Activated T-helper 9 cell treated with anti-CD3 and anti-CD28 coated beads, Interleukin-2, amount 50 U/mL, for 16 hours (primary cell): ENCODE data around the gene SLC34A3.
A peak's percentile ranks its signal among the peaks of the same experiment; 100 is the strongest.

ENCODE experiments used
- DNase-seq: peaks from one replicate; pipeline ENCODE4 v3.0.0-alpha.2; 2020; ENCODE audit warnings: low read depth

The SLC34A3 gene

DNA sequence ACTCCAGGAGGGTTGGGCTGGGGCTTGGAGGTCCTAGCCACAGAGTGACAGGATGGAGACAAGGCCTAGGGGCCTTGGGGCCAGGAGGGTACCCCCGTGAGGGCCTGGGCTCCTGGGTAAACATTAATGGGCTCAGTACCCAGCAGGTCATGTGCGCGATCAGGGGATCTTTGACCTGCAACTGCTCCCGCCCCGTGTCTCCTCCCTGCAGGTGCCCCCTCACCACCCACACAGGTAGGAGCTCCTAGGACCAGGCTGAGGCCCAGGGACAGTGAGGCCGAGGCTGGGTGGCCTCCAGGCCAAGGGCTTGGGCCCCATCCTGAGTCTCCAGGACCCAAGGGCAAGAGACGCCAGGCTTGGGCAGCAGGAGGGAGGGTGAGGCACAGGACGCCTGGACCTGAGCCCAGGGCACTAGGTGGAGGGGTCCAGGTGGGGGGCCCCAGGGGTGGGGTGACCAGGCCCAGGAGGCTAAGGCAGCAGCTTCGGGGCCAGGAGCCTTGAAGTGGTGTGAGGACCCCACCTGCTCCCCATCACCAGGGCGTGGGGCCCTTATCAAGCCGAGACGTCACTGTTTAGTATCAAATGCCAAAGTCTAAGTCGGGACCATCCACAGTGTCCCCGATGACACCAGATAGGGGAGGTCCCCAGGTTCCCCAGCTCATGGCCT is at the start of gene SLC34A3:
TSS of gene SLC34A3 (plus strand) at position 197 of the 667 bp plus-strand sequence. CDS start 802 bp downstream, outside the sequence.
- DNase-seq, result no peak

DNA sequence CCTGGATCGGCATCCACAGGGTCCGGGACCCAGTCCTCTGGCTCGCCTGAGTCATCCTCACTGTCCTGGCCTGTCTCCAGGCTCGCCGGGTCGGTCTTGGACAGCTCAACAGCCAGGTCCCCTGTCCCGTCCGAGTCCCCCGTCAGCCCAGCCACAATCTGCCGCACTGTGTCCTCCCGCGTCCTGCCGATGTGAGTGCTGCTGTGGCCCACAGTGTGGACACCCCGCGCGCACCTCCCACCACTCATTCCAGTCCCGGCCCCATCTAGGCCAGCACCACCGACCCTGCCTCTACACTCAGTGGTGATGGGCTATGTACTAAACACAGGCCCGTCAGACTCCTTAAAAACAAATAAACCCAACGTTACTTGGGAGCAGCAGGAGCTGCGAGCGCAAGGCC is 49.0 kb upstream of the SLC34A3 start:
- DNase-seq, result no peak

GRCh38 chr9:137182836-137183235 is 47.9 kb upstream of the SLC34A3 start:
- no peak for DNase-seq

DNA sequence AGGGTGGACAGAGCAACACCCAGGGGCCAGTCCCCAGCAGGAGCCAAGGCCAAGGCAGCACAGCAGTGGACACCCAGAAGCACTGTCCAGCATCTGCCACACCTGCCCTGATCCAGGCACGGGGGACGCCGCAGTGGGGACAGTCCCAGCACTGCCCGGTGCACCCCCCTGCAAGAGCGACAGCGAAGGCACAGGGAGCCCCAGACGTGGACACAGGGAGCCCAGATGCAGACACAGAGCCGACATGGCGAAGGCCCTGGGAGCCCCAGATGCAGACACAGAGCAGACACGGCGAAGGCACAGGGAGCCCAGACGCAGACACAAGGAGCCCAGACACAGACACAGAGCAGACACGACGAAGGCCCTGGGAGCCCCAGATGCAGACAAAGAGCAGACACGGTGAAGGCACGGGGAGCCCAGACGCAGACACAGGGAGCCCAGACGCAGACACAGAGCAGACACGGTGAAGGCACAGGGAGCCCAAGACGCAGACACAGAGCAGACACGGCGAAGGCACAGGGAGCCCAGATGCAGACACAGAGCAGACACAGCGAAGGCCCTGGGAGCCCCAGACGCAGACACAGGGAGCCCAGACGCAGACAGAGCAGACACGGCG is 46.6 kb upstream of the SLC34A3 start:
- no peak for DNase-seq

DNA sequence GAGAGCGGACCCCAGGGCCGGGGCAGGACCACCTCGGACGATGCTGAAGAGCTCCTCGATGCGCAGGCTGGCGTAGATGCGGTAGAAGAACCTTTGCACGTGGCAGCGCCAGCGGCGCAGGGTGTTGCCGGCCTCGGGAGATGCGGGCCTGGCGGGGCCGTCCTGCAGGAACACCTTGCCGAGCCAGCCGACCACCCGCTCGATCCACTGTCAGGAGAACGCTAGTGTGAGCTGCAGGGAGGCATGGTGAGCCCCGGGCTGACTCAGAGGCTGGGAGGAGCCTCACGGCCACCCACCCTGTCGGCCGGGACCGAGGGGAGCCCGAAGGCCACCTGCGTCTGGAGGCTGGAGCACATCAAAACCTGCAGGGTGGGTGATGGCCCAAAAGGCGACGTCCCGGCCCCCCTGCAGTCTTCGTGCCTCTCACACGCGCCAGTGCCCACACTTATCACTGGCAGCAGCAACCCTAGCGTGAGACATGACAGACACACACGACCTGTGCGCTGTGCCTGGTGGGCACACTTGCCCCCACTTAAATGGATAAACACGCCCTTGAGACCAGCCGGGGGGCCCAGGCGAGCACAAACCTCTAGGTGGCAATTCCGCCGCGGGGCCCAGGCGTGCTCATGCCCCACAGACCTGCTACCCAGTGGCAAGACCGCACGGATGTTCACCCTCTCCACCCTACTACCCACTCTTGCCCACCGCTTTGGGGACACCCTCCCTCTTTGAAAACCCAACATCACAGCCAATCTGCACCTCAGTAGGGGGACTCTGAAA is 45.6 kb upstream of the SLC34A3 start:
- DNase-seq, result no peak

- DNase-seq, result no peak
Measured at GRCh38 chr9:137185921-137186320, 44.8 kb upstream of the SLC34A3 start.

DNA sequence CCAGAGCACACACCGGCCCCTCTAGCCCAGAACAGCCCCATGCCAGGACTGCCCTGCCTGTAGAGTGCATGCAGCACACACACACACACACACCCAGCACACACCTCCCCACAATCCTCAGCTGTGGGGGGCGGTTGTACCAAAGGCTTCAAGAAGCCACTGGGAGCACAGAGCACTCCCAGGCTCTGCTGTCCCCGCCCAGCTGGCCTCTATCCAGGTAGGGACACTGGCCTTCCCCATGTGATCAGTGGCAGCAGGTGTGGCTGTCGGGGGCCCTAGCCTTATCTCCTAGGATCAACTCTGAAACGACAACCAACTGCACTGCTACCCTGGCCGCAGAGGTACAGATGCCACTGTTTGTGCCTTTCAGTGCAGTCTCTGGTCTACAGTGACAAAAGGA is 44.3 kb upstream of the SLC34A3 start:
- no peak for DNase-seq

GRCh38 chr9:137187386-137187785 is 43.3 kb upstream of the SLC34A3 start:
- DNase-seq, result no peak

DNA sequence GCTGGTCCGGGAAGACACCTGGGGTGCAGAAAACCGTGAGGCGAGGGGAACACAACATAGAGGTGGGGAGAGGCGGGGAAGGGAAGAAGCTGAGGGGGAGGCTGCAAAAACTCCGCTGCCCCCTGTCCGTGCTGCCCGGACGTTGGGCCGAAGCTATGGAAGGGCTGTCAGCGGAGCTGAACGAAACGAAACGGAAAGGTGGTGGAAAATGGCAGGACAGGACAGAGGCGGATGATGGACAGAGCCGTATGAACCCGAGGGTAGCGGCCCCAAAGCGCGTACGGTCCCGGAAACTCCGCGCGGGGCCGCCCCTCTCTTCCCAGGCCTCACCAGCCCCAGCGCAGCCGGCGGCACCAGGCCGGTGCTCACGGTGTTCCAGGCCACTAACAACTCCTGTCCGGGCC is 42.6 kb upstream of the SLC34A3 start:
- no peak for DNase-seq

- DNase-seq, result peak; percentile 92
Measured at GRCh38 chr9:137188490-137189296, 42.0 kb upstream of the SLC34A3 start, which contains the start of the genes ANAPC2 and SSNA1. TSS of gene ANAPC2 (minus strand) at chr9:137188560. CDS start at chr9:137188532, 28 bp downstream. TSS of gene SSNA1 (plus strand) at chr9:137188676. CDS start at chr9:137188727, 51 bp downstream.

GRCh38 chr9:137189297-137190295 is 41.1 kb upstream of the SLC34A3 start:
- DNase-seq, result no peak

DNA sequence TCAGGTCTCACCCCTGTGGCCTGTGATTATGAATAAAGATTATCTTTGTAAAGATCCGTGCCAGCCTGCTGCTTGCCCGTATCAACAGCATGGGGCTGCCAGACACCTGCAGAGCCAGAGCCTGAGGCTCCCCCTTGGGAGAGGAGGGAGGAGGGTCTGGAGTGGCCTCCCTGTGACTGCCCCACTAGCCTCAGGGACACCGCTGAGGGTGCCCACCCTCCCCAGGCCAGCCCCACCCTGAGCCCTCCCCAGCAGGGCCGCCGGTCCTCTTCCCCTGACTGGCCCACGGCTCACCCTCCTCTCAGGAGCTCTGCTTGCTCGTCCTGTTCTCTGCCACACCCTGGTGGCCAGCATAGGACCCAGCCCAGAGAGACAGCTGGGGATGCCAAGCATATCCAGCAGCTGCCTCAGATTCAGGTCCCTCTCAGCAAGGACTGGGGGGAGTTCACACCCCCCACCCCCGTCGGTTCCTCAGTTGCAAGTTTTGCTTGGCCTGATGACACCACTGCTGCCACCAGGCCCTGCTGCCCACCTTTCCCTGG is 40.3 kb upstream of the SLC34A3 start:
- DNase-seq, result no peak

- DNase-seq, result no peak
Measured at GRCh38 chr9:137191245-137191644, 39.5 kb upstream of the SLC34A3 start.

- no peak for DNase-seq
Measured at GRCh38 chr9:137191691-137192447, 38.8 kb upstream of the SLC34A3 start.

GRCh38 chr9:137192448-137192780 is 38.3 kb upstream of the SLC34A3 start:
- DNase-seq, result no peak

DNA sequence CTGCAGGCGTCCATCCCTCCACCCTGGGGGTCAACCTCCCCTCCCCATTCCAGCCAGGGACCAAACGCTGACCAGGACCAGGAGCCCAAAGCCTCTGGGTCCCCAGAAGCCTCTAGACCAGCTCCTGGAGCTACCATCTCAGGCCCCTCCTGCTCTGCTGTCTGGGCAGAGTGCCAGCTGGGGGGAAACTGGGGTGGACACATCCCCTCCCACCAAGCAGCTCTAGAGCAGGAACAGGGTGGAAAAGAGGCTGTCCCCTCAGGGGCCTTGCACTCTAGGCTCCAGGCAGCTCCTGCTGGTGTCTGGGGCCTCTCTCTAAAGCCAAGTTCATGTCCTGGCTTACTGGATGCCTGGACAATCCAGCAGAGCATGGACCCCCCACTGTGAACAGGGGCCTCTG is 37.8 kb upstream of the SLC34A3 start:
- no peak for DNase-seq

DNA sequence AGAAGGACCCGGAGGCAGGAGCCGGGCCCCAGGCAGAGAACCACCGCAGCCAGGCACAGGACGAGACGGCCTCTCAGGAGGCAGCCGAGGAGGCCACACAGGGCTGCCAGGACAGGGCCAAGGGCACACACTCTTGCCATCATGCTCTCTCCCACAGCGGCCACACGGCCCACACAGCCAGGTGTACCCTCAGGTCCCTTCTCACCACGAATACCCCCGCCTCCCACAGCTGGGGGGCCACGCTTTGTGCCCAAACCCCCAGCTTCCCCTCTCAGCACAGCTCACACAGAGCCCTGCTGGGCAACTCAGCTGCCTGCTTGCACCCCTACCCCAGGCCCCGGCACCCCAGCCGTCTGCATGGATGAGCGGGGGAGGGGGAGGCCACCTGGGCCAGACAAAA is 36.9 kb upstream of the SLC34A3 start:
- no peak for DNase-seq

GRCh38 chr9:137194388-137194787 is 36.3 kb upstream of the SLC34A3 start:
- DNase-seq, result no peak

DNA sequence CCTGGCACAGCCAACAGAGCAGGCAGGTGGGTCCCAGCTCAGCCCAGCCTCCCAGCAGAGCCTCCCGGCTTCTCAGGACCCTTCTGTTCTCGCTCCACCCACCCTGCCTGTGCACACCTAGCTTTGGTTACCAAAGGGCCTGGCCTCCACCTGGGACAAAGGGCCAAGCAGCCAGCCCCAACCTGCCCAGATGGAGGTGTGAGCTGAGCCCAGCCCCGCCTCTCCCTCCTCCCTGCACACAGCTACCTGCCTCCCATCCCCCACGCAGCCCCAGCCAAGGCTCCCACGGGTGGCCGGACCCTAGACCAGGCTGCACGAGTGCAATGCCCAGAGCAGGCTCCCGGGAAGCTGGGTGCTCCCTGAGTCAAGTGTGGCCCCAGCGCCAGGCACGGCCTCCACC is 35.8 kb upstream of the SLC34A3 start:
- no peak for DNase-seq
